GM03348 (cell line): ENCODE measurements around the gene ANKS3.

Experiments
- DNase-seq: peaks from one replicate; pipeline ENCODE4 v3.0.0; 2012; ENCODE audit warnings: low spot score

ANKS3 gene, protein sequence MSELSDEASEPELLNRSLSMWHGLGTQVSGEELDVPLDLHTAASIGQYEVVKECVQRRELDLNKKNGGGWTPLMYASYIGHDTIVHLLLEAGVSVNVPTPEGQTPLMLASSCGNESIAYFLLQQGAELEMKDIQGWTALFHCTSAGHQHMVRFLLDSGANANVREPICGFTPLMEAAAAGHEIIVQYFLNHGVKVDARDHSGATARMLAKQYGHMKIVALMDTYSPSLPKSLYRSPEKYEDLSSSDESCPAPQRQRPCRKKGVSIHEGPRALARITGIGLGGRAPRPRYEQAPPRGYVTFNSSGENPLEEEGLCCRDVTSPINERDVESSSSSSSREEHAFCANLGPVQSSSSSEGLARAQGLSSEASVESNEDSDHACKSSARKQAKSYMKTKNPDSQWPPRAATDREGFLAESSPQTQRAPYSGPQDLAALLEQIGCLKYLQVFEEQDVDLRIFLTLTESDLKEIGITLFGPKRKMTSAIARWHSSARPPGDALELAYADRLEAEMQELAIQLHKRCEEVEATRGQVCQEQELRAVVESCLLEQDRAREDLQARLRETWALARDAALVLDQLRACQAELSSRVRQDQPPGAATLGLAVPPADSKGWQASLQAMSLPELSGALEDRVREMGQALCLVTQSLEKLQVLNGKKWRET

DNA sequence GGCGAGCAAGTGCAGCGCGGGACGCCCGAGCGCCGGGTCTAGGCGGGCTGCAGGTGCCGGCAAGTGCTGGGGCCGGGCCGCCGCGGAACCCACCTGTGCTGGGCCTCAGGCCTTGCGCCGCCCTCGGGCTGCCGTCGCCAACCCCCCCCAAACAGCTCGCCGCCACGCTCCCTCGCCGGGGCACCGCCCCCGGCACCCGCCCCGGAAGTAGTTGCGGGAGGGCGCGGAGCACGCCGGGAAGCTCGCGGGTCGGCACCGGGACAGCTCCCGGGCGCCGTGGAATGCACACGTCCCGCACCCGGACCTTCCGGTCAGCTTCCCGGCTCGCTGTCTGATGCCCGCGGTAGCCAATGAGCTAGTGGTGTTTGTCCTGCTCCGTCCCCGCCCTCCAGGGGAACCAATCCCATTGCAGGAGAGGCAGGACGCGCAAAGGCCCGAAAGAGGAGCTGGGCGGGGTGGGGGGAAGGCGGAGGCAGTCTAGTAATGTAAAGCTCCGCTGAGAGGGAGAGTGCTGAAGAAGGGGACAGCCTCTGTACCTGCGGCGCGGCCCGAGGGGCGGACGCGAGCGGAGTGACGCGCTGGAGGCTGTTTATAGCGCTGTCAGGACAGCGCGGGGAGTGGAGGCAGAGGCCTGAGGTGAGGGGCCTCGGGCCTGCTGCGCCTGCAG lies at the start of gene ANKS3, which contains the start of gene DNAAF8:
Gene ANKS3, minus strand, starts transcription at position 209 of the 667 bp plus-strand sequence. CDS start 4,122 bp downstream, outside the sequence.
Gene DNAAF8, plus strand, starts transcription at position 475 of the 667 bp plus-strand sequence. CDS start 1,978 bp downstream, outside the sequence.
- DNase-seq = peak; percentile 99

DNA sequence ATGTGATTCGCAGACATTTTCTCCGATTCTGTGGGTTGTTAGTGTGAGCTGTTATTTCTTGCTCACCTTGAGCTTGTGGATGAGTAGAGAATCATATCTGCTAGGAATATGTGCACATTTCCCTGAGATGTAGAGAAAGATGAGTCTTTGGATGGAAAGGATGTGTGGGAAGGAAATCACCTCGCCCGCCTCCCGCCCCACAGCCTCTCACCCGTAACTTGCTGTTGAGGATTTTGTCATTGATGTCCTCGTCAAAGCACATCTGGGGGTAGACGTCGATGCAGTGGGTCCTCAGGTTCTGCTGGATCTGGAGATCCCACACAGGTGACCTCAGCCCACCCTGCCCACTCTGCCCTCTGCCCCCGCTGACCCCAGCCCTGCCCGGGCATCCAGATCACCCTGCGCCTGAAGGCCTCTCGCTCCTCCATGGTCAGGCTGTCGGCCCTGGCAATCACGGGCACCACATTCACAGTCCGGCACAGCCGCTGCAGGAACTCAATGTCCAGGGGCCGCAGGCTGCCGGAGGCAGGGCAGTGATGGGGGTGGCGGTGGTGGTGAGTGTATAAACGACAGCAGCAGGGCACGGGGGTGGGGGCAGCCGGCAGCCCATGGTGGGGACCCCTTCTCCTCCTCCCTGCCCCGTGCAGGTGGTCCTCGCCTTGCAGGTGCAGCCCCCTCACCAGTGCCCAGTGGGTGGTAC lies 49.3 kb upstream of the ANKS3 start:
- no peak for DNase-seq

DNA sequence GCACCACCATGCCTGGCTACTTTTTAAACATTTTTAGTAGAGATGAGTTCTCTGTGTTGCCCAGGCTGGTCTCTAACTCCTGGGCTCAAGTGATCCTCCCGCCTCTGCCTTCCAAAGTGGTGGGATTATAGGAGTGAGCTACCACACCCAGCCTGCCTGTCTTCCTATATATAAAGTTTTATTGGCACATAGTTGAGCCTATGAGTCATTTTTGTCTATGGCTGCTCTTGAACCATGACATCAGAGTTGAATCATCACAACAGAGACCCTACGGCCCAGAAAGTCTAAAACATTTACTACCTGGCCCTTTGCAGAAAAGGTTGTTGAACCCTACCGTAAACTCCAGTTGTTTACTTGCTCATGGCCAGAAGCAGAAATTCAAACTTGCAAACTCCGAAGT lies 46.2 kb upstream of the ANKS3 start:
- DNase-seq = no peak

DNA sequence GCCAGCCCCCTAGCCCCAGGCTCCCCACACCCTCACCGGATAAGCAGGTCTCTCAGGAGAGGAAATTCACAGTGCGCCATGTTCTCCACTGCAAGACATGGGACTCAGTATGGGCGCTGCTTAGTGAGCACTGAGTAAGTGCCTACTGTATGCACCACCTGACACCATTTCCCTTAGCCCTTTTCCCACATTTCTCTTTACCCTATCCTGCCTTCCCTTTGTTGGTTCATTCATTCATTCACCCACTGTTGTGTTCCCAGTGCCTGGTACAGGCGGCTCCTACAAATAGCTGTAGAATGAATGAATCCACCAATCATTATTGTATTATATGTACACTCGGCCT lies 44.0 kb upstream of the ANKS3 start:
- DNase-seq = no peak

DNA sequence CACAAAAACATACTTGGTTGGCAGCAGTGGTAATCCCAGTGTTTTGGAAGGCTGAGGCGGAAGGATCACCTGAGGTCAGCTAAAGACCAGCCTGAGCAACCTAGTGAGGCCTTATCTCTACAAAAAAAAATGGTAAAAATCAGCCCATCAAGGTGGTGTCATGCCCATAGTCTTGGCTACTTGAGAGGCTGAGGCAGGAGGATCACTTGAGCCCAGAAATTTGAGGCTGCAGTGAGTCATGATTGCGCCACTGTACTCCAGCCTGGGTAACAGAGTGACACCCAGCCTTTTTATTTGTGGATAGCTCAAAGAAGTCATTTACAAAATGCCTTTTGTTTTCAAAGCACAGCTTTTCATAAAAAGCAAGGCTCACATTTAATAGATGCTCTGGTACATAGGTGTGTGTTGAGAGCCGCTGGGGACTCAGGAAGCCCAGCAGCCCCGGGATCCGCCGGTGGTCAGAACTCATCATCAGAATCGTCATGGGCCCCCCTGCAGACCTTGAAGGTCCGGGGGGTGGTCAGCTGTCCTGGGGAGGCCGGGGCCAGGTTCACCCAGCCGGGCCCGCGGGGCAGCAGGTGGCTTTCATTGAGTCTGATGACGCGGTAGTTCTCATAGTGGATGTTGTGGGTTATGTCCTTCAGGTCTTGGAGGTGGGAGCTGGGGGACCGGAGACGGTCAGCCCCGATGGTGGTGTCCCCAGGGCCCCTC lies 43.4 kb upstream of the ANKS3 start:
- DNase-seq = no peak

DNA sequence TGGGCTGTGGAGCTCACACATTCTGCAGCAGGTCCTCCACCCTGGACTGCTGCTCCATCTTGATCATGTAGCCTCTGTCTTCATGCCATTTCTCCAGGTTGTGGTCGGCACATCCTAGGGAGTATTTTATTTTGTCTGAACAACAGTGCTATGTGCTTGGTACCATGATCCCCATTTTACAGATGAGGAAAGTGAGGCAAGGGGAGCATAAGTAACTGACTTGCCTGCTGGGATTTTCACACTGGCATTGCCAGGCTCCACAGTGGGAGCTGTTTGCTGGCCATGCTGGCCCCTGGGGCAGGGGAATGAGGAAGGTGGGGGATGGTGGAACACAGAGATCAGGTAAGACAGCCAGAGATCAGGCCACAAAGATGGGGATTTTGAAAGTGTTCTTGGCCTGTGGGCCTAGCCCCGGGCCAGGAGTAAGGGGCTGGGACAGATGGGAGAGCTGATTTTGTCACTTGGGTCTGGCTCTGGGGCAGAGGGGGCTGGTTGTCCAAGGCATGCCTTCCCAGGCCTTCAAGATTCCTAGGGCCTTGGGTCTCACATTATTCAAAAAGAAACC lies 42.2 kb upstream of the ANKS3 start:
- DNase-seq = no peak

DNA sequence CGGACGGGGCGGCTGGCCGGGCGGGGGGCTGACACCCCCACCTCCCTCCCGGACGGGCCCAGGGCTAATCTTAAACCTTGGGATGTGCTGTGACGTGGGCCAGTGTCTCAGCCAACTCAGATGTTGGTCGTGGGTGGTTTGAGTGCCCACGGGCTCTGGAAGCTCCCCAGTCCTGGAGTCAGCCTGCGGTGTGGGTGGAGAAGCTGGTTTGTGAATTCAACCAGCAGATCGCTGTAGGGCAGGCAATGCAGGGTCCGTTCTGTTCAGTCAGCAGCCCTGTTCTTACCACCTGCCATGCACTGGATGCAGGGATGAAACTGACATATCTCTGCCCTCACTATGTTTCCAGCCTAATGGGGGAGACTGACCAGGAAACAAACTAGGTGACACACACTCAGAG lies 40.9 kb upstream of the ANKS3 start:
- no peak for DNase-seq

DNA sequence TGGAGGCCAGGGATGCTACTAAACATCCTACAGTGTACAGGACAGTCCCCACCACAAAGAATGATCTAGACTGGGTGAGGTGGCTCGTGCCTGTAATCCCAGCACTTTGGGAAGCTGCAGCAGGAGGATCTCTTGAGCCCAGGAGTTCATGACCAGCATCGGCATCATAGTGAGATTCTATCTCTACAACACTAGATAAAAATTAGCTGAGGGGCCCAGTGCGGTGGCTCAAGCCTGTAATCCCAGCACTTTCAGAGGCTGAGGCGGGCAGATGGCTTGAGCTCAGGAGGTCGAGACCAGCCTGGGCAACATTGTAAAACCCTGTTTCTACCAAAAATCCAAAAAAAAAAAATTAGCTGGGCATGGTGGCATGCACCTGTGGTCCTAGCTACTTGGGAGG lies 38.3 kb upstream of the ANKS3 start:
- DNase-seq = no peak

DNA sequence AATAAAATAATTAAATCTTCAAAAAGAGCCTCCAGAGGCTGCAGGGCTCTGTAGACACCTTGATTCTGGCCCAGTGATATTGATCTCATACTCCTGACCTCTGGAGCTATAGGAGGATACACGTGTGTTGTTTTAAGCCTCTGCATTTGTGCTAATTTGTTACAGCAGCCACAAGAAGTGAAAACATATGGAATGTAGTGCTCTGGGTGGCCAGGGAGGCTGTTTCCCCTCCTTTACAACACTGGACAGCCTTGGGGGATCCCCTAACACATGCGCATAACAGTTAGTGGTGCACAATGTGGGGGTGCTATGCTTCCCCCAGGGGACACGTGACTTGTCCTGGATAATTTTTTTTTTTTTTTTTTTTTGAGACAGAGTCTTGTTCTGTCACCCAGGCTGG lies 37.6 kb upstream of the ANKS3 start:
- no peak for DNase-seq

DNA sequence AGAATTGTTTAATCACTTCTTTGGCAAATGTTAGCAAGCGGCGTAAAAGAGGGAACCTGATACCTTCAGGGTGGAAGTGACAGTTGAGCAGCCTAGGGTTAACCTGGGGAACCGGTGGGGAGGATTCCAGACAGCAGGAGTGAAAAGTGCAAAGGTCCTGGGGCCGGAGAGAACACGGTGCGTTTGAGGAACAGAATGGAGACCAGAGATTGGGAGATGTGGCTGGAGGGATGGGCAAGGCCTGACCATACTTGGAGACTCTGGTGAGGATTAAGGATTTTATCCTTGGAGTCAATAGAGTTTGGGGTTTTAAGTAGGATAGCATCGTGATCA lies 35.2 kb upstream of the ANKS3 start:
- DNase-seq = no peak

DNA sequence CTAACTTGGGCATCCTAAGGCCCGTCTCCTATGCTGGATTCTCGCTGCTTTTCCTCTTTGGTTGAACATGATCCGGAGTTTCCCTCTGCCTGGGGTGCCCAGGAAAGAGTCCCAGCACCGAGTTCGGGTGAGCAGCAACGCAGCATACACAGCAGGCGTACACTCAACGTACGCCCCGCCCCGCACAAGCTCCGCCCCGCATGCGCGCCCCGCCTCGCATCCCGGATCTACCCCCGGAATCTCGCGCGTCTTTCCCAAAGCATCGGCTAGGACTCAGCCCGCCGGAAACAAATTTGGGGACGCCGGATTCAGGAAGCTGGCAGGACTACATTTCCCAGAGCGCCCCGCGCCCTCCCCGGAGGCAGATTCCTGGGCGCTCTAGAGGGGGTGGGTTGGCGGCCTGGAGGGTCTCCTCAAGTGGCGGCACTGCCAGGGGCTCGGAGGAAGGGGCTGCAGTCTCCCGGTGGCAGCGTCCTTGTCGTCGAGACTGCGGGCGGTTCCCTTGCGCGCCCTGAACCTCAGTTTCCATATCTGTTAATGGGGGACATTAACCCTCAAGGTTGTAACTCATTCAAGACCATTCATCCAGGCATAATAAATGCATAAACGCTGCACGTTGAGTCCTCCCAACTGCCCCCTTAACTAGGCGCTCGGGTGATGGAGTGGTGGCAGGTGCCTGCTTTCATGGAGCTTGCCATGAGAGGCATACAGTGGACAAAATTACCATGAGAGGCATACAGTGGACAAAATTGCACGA lies 34.7 kb upstream of the ANKS3 start:
- peak; percentile 98 for DNase-seq

DNA sequence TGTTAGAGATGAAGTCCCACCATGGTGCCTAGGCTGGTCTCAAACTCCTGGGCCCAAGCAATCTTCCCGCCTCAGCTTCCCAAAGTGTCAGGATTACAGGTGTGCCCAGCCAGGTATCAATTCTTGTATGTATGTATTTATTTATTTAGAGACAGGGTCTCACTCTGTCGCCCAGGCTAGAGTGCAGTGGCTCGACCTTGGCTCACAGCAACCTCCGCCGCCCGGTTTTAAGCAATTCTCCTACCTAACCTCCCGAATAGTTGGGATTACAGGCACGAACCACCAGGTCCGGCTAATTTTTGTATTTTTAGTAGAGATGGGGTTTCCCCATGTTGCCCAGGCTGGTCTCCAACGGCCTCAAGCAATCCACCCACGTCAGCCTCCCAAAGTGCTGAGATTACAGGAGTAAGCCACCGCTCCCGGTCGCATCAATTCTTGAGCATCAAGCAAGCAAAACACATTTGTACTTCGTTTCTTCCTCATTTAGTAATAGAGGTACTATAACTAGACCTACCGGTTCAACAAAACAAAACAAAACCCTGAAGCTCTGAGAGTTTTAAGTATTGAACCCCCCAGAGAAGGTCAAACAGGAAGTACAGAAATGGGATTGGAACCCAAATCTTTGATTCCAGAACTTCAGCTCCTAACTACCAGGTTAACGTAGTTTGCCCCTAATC lies 33.9 kb upstream of the ANKS3 start:
- no peak for DNase-seq

DNA sequence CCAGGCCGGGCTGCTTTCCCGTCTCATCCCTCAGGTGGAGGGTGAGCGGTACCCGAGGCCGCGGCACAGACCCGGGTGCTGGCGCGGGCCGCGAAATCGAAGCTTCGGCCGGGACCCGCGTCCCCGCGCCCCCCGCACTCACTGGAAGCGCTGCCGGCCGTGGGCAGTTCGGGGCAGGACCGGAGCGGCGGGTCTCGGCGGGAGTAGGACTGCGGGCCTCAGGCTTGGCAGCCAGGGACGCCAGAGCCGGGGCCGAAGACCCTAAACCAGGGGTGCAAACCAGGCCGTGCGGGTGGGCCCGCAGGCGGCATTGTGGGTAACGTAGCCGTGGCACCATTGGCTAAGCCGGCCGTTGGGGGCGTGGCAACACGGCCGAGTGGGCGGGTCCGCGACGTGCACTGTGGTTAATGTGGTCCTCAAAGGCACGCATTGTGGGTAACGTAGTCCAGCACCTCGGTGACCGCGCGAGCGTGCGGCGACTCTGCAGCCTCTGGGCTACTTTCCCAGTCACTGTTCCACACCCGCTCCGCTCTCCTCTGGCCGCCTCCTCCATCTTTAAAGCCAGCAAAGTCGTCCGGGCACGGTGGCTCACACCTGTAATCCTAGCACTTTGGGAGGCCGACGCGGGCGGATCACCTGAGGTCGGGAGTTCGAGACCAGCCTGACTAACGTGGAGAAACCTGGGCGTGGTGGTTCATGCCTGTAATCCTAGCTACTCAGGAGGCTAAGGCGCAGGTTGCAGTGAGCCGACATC lies 33.0 kb upstream of the ANKS3 start, which contains the start of gene ZNF500:
Gene ZNF500, minus strand, starts transcription at position 288 of the 754 bp plus-strand sequence. CDS start 1,184 bp downstream, outside the sequence.
- peak; percentile 98 for DNase-seq

DNA sequence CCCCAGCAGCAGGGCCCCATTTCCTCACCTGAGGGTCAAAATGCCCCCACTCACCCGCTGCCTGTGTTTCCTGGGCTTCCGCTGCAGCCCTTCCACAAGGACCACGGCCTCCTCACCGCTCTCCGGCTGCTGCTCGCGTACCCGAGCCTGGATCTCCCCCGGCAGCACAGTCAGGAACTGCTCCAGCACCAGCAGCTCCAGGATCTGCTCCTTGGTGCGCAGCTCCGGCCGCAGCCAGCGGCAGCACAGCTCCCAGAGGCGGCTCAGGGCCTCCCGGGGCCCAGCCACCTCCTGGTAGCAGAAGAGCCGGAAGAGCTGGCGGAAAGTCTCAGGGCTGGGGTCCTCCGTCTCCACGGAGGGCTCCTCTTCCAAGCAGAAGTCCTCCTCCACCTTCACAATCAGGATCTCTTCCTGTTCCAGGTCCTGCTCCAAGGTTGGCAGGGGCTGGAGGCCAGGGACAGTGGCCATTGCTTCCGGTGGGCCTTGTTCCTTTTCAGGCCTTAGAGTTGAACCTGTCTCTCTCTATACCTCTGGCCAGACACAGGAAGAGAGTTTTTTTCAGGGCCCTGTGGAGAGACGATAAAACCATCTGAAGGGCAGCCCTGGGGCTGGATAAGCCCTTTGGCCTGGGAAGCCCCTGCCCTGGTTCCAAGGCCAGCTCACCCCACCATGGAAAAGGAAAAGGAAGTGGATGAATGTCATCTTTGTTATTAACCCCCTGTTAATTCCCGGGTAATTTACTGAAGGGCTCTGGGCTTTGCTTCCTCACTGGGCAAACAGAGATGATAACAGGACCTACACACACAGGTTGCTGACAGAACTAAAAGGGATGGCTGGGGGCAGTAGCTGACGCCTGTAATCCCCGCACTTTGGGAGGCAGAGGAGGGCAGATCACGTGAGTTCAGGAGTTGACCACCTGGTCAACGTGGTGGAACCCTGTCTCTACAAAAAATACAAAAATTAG lies 31.7 kb upstream of the ANKS3 start:
- DNase-seq = no peak

DNA sequence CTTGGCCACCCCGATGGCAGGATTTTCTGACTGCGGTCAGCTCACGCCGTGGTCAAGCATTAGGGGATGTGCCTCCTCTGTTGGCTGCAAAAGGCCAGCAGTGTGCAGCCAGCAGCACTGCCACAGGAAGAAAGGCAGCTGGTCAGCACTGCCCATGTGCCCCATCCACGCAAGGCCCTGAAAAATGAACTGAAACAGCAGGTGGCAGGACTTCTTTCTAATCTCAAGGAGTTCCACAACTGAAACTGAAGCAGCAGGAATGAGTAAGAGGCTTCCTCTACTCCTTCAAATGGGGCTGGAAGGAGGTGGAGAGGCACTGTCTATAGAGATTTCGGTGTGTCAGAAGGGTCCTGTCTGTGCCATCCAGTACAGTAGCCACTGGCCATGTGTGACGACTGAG lies 29.7 kb upstream of the ANKS3 start:
- no peak for DNase-seq

DNA sequence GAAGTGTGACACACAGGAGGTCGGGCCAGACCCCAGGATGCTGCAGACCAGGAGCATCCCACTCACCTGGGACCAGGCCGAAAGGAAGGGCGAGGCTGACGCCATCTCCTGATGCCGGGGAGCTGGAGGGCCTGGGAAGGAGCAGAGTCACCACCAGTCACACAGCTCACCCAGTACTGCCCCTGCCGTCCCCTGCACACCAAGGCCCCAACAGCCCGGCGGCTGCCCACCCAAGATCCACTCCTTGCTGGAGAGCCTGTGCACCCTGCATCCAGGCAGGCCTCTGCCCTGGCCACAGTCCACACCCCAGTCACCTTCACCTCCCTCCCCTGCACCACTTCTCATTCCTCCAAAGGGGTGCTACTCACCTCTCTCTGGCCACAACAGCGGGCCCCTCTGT lies 28.1 kb upstream of the ANKS3 start:
- DNase-seq = no peak

DNA sequence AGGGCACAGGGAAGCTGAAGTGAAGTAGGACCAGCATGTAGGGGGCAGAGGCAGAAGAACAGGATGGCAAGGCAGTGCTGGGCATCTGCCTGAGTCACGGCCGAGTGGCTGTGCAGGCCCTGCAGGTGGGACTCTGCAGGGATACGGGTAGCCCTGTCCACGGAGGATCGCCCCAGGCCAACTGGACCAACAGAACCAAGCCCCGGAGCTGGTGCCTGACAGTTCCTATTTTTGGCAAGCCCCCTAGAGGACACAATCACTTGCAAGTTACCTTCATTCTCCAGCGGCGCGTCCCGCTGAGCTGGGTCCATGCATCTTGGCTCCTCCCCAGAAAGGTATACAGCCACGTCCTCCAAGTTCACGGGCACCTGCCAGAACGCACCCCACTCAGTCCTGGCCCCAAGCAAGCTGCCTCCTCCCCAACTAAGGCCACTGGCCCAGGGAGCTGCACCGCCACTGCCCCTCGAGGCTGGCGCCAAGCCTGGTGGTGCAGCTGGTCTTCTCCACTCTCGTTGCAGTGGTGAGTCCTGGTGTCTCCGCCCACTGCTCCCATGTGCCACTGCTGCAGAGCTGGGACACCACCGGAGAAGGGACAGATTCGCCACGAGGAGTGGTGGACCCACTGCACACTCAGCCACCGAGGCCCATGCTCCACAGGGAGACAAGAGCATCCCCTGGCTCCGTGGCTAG lies 26.3 kb upstream of the ANKS3 start:
- no peak for DNase-seq

DNA sequence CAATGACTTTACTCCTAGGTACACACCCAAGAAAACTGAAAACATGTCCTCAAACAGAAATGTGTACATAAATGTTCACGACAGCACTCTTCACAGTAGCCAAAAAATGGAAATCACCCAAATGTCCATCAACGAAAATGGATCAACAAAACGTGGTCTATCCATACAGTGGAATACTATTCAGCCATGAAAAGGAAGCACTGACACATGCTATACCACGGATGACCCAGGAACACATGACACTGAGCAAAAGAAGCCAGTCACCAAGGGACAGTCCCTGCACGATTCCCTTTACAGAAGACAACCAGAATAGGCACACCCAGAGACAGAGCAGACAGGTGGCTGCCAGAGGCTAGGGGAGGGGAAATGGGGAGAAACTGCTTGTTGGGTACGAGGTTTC lies 21.6 kb upstream of the ANKS3 start:
- DNase-seq = no peak
